DMS53 (cell line): ENCODE measurements around the gene OLFM4.
A peak's percentile ranks its signal among the peaks of the same experiment; 100 is the strongest.
"Not testable (repeated sequence)": the region's sequence is repeated elsewhere in the genome, so short reads cannot be mapped to it uniquely, and the experiment has no call there.

Experiments
- DNase-seq: peaks from one replicate; lab custom pipeline; 2025; lab: John Stamatoyannopoulos, UW

The OLFM4 gene, protein sequence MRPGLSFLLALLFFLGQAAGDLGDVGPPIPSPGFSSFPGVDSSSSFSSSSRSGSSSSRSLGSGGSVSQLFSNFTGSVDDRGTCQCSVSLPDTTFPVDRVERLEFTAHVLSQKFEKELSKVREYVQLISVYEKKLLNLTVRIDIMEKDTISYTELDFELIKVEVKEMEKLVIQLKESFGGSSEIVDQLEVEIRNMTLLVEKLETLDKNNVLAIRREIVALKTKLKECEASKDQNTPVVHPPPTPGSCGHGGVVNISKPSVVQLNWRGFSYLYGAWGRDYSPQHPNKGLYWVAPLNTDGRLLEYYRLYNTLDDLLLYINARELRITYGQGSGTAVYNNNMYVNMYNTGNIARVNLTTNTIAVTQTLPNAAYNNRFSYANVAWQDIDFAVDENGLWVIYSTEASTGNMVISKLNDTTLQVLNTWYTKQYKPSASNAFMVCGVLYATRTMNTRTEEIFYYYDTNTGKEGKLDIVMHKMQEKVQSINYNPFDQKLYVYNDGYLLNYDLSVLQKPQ

DNA sequence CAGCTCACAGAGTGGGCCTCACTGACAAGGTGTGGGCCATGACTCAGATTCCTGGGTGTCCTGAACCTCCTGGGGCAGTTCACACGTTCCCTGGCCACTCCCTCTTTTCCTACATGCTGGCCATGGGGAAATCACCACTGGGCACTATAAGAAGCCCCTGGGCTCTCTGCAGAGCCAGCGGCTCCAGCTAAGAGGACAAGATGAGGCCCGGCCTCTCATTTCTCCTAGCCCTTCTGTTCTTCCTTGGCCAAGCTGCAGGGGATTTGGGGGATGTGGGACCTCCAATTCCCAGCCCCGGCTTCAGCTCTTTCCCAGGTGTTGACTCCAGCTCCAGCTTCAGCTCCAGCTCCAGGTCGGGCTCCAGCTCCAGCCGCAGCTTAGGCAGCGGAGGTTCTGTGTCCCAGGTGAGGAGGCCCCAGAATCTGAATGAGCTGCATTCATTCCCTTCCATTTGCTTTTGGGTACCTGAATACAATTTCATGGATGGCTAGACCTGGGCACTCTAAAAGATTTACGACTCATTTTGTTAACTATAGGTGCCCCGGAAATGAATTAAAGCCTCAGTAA lies at the start of gene OLFM4:
OLFM4 (plus strand) TSS at position 177 of the 567 bp plus-strand sequence; CDS start at position 201, 24 bp downstream.
- DNase-seq = no peak

DNA sequence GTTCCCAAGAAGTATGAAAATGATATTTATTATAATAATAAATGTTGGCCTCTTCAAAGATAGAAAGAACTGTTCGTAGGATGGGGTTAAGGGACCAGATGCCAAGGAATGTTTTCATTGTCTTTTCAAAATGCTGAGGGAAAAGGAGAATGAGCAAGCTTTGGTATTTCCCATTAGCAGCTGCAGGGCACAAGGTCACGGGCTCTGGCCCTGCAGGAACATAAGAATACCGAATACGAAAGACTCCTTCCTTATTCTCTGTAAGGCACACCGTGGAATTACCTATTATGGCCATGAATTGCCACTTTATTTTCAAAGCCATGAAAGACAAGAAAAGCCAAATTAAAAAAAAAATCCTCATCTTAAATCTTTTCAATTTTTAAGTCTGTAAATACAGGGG lies 49.6 kb upstream of the OLFM4 start:
- no peak for DNase-seq

DNA sequence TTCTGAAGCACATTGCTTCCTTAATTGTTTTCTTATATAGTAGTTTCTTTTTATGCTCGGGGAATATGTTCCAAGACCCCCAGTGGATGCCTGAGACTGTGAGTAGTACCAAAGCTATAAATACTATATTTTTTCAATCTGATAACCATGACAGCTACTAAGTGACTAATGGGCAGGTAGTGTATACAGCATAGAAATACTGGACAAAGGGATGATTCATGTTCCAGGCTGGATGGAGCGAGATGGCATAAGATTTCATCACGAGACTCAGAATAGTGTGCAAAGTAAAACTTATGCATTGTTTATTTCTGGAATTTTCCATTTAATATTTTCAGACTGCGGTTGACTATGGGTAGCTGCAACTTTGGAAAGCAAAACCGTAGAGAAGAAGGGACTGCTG lies 47.9 kb upstream of the OLFM4 start:
- DNase-seq = no peak

DNA sequence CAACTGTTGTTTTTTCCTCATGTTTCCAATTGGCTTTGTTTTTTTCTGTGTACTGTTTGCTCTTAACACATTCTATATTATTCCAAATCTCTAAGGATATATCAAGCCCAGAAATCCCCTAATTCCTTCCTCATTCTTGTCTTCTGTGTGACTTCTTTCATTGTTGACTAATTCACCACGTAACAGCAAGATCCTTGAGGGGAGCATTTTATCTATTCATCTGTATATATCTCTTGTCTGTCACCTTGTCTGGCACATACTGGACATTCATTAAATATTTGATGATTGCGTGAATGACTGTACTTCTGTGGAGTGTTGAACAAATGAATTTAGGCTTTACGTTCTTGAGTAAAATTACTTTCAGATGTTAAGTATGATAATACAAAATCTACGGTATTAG lies 44.8 kb upstream of the OLFM4 start:
- DNase-seq = peak; percentile 10

DNA sequence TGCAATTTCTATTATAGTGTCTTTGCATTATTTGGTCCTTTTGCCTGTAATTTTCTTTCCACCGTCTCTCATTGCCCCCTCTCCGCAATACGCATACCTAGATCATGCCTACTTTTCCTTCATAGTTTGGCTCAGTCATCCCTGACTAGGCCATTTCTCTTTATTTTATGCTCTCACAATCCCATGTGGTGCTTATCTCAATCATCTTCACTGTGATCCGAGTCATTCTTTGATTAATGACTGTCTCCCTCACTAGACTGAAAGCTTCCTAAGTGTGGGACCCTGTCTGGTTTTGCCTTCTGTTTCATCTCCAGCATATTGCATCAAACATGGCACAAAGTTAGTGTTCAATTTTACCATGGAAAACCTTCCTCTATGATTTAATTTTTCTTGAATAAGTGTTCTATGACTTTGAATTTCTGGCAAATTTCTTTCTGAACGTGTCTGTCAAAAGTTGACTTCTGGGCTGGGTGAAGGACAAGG lies 43.7 kb upstream of the OLFM4 start:
- no peak for DNase-seq

DNA sequence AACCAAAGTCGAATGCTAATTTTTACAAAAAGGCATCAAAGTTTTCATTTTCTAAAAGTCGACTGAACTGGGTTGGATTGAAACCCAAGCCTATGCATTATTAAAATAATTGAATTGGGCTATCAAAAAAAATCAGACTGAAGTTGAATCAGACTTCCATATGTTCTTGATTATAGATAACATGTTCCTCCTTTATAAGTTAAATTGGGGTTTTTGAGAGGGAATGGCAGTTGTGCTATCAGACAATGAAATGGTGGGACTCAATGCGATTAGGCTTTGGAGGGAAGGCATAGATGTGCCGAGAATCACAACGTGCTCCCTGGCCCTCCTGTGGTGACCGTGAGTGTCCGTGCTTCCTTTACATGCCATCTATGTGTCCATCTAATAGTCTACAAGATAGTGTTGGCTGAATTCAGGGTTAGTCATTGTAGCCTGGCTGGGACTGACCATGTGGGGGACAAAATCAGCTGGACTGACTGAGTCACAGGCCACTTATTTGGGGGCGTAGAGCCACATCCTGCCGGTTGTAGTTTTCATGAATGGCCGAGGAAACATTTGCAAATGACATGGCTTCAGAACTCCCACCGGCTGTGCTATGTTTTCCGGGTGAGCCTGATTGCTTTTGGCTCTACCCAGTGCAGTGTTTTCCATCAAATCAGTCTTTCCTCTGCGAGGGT lies 37.1 kb upstream of the OLFM4 start:
- no peak for DNase-seq

DNA sequence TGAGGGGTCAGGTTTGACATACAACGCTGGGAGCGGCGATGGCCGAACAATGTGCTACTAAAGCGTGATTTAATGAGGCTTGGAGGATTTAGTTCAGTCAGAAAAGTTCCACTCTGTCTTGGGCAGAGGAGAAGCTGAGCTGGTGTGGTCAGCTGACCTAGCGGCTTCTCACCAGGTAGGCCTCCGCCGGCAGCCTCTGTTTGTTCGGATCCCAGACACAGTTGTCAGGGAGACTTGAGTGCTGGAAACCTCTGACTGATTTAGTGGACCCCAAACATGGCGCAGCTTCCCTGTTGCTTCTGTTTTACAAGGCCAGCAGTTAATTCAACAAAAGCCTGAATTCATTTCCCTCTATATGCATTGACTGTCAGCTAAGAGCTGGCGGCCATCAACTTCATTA lies 36.5 kb upstream of the OLFM4 start:
- DNase-seq = no peak

DNA sequence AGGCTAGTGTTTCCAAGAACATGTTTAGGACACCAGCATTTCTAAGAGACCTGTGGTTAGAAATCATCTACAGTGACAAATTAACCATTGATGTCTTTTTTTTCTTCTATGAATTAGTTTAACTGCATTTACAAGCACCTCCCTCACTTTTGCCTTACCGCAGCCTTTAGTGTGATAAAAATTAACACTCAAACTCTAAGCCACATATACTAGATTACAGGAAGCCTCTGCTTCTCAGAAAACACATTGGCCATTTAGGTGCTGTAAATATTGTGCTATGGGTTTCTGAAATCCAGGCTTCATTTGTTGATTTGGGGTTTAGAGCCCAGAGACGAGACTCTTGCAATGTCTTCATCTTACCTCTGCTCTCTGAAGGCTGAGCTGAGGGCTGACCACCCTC lies 34.6 kb upstream of the OLFM4 start:
- no peak for DNase-seq

DNA sequence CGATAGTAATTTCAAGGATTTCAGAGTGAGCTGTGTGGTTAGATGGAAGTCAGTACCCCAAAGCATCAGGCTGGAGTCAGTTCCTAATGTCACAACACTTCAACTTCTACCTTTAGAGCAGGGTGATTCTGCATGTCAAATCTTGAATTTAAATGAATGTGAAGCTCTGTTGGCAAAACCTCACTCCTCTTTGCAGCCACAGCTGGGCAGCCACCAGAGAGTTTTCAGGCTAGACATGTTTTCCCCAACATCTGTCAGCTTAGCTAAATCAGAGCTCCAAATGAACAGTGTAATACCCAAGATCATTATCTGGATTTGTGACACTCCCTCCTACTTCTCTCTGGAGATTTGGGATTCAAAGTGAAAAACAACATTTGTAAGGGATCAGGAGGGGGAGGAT lies 33.7 kb upstream of the OLFM4 start:
- DNase-seq = no peak

DNA sequence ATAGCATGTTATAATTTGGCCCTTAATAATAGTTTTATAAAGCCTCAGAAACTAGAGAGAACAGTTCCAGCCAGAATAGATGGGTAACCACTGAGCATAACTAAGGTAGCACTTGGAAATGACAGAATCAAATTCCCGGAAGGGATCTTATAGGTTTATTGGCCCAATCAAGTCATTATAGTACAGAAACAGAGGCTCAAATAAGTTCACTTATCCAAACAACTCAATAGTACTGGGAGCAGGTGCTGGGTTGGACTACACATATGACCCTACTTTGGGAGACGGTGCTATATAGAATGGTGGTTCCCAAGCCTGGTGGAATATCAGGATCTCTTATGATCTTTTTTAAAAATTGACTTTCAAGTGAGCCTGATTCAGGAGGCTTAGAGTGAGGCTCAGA lies 32.7 kb upstream of the OLFM4 start:
- no peak for DNase-seq

DNA sequence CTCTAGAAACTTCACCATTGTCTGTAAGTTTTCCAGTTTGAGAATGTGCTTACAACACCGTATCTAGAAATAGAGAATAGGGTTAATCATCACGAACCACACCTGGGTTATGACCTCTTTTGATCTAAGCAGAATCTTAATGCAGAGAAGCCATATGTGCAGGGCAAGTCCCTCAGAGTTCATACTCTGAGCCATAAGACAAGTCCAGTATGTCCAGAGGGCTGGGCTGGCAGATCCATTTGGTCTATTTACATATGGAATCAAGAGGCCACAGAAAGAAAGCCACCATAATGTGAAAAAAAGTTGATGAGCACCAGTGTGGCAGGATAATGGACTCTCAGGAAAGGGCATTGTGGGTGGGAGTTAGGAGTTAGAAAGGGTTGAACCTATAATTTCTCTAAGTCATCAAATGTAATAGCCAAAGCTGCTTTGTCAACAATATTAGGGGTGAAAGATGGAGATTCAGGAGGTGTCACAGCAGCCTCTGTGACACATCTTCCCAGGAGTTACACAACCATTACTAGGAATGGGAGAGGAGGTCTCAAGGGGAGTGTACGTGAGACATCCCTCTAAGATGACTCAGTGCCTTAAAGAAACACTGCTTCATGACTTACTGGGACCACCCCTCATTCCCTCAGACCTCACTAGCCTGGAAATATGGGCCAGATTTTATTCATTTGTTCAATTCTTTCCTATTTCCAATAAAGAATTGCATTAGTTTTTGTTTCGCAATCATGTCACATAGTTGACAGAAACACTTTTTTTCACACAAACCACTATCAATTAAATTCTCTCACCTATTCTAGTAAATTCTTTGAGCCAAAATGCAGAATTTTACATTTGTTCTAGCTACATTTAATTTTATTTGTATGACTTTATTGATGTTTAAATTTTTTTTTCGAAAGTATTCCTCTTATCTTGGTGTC lies 30.4 kb upstream of the OLFM4 start:
- DNase-seq = no peak

DNA sequence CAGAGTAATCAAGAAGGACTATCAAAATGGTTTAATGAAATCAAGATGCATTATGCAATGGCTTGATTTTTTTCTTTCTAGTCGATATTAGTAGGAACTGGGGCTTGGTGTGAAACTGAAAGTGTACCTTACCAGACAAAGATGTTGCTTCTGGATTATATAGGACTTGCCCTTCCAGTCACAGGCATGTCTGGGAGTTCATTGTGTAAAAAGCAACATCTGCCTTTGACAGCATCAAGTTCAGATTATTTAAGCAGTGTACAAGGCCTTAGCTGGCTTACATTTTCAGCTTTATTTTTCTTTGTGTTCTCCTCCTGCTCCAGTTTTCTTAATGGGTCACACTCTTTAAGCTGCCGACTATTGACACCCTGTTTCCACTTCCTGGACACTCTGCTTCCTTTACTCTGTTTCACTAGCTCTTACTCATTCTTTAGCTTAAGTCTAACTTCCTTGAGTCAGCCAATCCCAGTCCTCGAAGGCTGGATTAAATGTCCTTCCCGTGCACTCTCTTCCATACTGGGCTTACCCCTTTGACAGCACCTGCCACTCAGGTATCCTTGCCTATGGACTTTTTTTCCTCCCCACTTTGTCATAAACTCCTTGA lies 29.4 kb upstream of the OLFM4 start:
- no peak for DNase-seq

DNA sequence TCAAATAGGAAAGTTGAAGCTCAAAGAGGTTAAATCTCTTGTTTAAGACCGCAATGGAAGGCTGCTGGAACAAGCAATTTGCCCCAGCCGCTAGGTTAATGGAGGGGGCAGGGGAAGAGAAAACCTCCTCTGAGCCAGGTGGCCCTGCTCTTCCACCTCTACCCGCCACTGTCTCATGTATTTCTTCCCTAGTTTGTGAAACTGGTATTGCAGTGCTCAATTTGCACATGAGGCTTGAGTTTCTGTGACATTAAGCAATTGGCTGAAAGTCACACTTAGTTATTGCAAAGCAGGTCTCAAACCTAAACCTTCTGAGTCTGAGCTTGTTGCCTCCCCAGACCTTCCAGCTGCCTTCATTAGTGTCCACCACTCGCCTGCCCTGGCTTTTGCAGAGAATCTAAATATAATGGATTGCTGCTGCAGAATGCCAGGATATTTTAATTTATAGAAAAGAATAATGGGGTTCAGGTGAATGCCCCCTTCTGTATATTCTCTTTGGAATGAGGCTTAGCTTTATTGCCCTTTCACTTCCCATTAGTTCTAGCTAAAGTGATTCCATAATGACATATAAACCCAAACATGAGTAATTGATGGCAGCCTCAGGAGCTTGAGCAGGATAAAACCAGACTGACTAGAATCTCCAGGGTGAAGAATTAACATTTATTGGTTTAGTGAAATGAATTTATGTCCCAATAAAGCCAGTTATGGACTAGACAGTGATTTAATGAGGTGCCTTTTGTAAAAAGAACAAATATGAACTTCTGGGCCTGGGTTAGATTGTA lies 27.0 kb upstream of the OLFM4 start:
- DNase-seq = no peak

DNA sequence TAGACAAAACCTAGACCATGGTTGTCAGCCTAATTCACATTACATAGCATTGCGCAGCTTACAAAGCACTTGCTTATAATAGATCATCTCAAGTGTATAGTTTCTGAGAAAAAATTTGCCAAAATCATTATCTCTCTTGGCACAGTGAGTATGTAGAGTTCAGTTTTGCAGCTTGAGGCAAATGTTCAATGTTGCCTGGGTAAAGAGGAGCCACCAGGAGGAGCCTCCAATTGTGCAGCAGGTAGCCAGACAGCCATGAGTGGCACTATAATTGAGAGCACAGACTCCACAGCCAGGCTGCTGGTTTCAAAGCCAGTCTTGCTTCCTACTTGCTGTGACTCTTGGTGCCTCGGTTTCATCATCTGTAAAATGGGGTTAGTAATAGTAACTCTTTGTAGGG lies 24.0 kb upstream of the OLFM4 start:
- DNase-seq = peak; percentile 37

DNA sequence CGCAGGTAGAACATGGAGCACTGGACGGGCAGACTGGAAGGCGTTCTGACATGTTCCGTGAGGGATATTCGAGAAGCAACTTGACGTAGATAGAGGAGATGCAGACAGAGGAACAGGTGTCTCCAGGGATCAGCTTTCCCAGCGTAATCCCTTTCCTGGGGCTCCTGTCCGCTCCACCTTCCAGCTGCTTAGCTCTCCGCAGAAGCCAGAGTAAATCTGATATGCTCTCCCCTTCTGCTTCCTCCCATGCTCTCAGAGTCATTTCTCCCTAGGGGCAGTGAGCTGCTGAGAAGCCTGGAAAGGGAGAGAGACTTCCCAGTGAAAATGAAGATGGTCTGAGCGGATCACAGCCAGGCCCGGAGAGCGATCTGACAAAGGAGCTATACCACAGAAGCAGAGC lies 23.0 kb upstream of the OLFM4 start:
- DNase-seq = no peak

DNA sequence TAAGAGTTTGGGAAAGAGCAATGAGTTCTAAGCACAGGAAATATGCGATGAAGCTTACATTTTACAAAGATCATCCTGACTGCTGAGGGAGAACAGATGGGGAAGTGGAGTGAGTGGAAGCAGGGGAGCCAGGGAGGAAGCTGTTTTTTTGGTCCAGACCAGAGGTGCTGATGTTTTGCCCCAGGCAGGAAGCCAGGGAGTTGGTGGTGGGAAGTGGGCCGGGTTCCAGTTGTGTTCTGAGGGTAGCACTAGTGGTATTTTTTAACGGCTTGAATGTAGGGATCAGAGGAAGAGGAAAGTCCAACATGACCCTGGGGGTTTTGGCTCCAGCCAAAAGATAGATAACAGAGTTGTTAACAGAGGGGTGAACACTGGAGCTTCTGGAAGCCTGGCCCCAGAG lies 20.7 kb upstream of the OLFM4 start:
- DNase-seq = no peak

DNA sequence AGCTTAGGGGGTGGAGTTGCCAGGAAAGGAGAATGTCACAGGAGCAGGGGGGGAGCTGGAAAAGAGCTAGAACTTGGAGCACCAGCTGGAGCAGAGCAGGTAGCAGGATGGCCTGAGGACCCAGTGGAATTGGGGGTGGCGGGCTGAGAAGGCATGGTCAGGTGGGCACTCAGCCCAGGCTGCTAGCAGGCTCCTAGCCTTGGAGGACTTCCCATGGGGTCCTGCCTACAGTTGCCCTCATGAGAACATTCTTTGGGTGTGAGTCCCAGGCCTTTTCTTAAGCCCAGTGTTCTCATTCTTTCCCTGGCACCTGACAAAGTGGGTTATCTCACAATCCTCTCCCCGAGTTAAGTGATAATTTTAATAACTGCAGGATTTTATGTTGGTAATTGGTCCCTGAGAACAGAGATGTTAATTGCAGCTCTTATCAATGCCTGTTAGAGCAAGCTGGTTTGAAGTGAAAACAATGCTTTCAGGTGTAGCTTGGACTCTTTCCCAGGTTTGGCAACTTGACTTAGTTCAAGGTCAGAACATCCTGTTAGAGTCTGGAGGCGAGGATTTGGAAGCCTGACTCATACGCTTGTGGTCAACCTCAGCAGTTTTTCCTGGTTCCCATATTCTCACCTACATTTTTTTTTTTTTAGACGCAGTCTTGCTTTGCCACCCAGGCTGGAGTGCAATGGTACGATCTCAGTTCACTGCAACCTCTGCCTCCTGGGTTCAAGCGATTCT lies 18.1 kb upstream of the OLFM4 start:
- peak; percentile 57 for DNase-seq

DNA sequence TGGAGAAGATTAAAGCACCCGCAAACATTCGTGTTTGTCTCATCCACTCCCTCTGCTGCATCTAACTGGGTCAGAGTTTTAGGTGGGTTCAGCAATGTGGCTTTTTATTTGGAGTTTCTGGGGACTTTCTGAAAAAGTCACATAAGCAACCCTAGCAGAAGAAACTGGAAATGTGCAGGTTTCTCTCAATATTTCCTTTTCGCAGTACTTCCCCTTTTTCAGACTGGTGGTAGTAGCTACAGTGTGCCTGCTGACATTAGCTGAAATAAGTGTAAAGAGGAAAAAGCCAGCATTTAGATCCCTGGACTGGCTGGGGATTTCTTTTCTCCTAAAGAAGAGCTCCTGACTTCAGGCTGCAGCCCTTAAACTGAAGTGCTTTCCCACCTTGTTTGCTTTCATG lies 15.9 kb upstream of the OLFM4 start:
- DNase-seq = no peak

DNA sequence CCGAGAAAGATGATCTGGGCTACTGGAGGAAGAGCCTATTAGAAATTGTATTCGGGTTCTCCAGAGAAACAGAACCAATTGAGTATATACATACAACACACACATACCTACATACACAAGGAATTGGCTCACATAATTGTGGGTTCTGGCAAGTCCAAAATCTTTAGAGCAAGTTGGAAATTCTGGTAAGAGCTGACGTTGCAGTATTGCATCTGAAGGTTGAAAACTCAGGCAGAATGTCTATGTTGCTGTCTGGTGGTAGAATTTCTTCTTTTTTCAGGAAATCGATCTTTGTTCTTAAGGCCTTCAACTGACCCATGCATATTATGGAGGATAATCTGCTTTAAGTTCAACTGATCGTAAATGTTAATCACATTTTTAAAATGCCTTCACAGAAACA lies 15.5 kb upstream of the OLFM4 start:
- no peak for DNase-seq

DNA sequence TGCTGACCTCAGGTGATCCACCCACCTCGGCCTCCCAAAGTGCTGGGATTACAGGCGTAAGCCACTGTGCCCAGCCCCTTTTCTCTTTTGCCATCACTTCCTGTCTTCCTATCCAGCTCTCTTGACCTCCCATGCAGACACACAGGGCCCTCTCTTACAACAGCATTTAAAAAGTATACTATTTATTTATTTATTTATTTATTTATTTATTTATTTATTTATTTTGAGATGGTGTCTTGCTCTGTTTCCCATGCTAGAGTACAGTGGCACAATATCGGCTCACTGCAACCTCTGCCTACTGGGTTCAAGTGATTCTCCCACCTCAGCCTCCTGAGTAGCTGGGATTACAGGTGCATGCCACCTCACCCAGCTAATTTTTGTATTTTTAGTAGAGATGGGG lies 14.6 kb upstream of the OLFM4 start:
- DNase-seq = not testable (repeated sequence)
